Lower leg skin (tissue), 4 donors: Measurements from ENCODE around the gene ZNF407. TPM values are rescaled to one million over a fixed set of nuclear protein-coding genes. Genes with fewer than 3 reads are reported as not detected.

Experiments
- DNase-seq, 2 donors: peaks; one replicate each; pipeline ENCODE4 v3.0.0-alpha.2; 2019; ENCODE audit warnings: low spot score in 2 of 2
- H3K4me3 ChIP-seq: fragments of 200-600 bp; sonication (generic); 2 replicates; pipeline ENCODE4 v1.5.1; 2017; ENCODE audit warnings: mild to moderate bottlenecking, low read depth; ENCODE audit not compliant: poor library complexity, severe bottlenecking
- CTCF ChIP-seq, 3 donors: fragments of 450-650 bp; IDR thresholded peaks; one replicate each; pipeline ENCODE4 v1.5.1; 2016; ENCODE audit warnings: antibody characterized with exemption in 3 of 3, mild to moderate bottlenecking in 3 of 3, moderate library complexity in 2 of 3
- POLR2A ChIP-seq, 2 donors: fragments of 450-650 bp; IDR thresholded peaks; one replicate each; pipeline ENCODE4 v1.6.1; 2016 to 2017; ENCODE audit warnings: antibody characterized with exemption in 2 of 2, mild to moderate bottlenecking in 1 of 2, moderate library complexity in 1 of 2
- WGBS, 2 donors: methylation state at CpG; one replicate each; pipeline ENCODE4 v1.1.5; 2018; 5-methylcytosine and 5-hydroxymethylcytosine counted together
- intact Hi-C: fragments of 100-400 bp; cut with DNase I; formaldehyde crosslinking; loops from one replicate; pipeline ENCODE4 v1.15.0; 2023; ENCODE audit warnings: low total_unique reads
- total RNA-seq, 4 donors: library from RNA; depleted of rRNA; stranded (reverse); fragments of >200 nt; gene quantifications; one replicate each; pipeline ENCODE4 v1.1.0, GENCODE V29; 2016

ZNF407 gene
- total RNA-seq, 4 donors from 2014 or later: 7.0 to 13.9 (median 10.9) TPM

DNA sequence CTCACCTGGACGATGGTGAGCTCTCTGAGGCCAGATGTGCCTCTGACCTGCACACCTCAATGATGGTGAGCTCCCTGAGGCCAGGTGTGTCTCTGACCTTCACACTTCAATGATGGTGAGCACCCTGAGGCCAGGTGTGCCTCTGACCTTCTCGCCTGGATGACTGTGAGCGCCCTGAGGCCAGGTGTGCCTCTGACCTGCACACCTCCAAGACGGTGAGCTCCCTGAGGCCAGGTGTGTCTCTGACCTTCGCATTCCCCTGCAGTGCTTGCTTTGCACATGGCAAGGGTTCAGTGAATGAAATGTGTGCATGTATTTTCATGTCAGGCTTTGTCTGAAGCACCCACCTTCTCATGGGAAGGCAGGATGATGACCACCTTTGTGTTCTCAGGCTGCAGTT is 515.8 kb downstream of the ZNF407 start:
- WGBS, 2 donors: 78 to 86% methylated on average over 5 of the region's 5 CpGs
- no peak overlapping the region for H3K4me3 ChIP-seq
- TF ChIP-seq POLR2A (IDR thresholded peaks at IDR 0.05): no peak
- no peak for DNase-seq
- intact Hi-C loops: no loop called here

- DNase-seq: no peak
- H3K4me3 ChIP-seq: no peak overlapping the region
- 86 to 87% methylated on average over 6 of the region's 6 CpGs for WGBS, 2 donors
- intact Hi-C loops: no loop called here
- TF ChIP-seq POLR2A (IDR thresholded peaks at IDR 0.05) (no peak), CTCF (IDR thresholded peaks at IDR 0.05) (no peak)
These were observed 516.6 kb downstream of the ZNF407 start for GRCh38 chr18:75114231-75114764.

Other genes starting within 250 kb of the ZNF407 start
- gene DIPK1C, start 140.6 kb upstream of the ZNF407 start, total RNA-seq: 1 to 10 TPM in 2 of 4 donors, under 1 TPM in 2; 0.25 to 5.4 (median 2.9) TPM
- gene CNDP2, start 101.5 kb upstream of the ZNF407 start, total RNA-seq: 10 to 100 TPM; 56.0 to 78.2 (median 73.0) TPM
- gene CNDP1, start 63.4 kb upstream of the ZNF407 start, total RNA-seq: 1 to 10 TPM in 1 of 4 donors, under 1 TPM in 1, not detected in 2; 0.08 to 2.4 TPM